Panc1 (cell line): ENCODE results near the gene CCL15. TPM values are rescaled to one million over a fixed set of nuclear protein-coding genes. Genes with fewer than 3 reads are reported as not detected.

Experiments
- ATAC-seq: fragments of 200-7000 bp; cut with Tn5 transposase; 2 replicates; pipeline ENCODE4 v1.9.1; 2020; ENCODE audit warnings: mild to moderate bottlenecking, moderate library complexity
- BruUV-seq: library from RNA; stranded (reverse); fragments of 400-500 nt; replicated peaks from 2 replicates; lab custom pipeline; 2021; lab: Mats Ljungman, UMichigan
- CTCF ChIA-PET: fragments of 300-600 bp; sonication (Branson Sonifier 250); formaldehyde crosslinking; loops from one replicate; lab custom pipeline; 2022; ENCODE audit warnings: antibody characterized with exemption; lab: Charles Lee
- POLR2A ChIA-PET: fragments of 300-600 bp; sonication (Branson Sonifier 250); formaldehyde crosslinking; loops from one replicate; lab custom pipeline; 2022; ENCODE audit warnings: antibody characterized with exemption; lab: Charles Lee
- DNase-seq: peaks from one replicate; pipeline ENCODE4 v3.0.0-alpha.2; 2010; ENCODE audit warnings: low read depth, low spot score
- H3K27ac ChIP-seq: 2 replicates; pipeline ENCODE4 v1.5.1; 2011; ENCODE audit warnings: mild to moderate bottlenecking, low read length, inconsistent platforms
- H3K27me3 ChIP-seq: fragments of 200-500 bp; sonication (Bioruptor generic); 2 replicates; pipeline ENCODE4 v1.6.0; 2014; ENCODE audit warnings: low read length, inconsistent platforms; ENCODE audit not compliant: control insufficient read depth, insufficient read depth
- H3K36me3 ChIP-seq: fragments of 200-500 bp; sonication (Bioruptor generic); 2 replicates; pipeline ENCODE4 v1.5.1; 2014; ENCODE audit warnings: inconsistent platforms, mild to moderate bottlenecking, low read length, moderate library complexity; ENCODE audit not compliant: control insufficient read depth, insufficient read depth
- H3K4me1 ChIP-seq: 2 replicates; pipeline ENCODE4 v1.5.1; 2011; ENCODE audit warnings: inconsistent platforms, mild to moderate bottlenecking, low read length, moderate library complexity; ENCODE audit not compliant: control insufficient read depth, insufficient read depth
- H3K4me3 ChIP-seq, 2 experiments: 2 replicates each; pipeline ENCODE4 v1.5.1; 2011 to 2012; ENCODE audit warnings: low read depth in 2 of 2, low read length in 2 of 2, mild to moderate bottlenecking in 2 of 2, inconsistent platforms in 1 of 2, moderate library complexity in 1 of 2
- H3K9me3 ChIP-seq: fragments of 200-500 bp; sonication (Bioruptor generic); 2 replicates; pipeline ENCODE4 v1.5.1; 2014; ENCODE audit warnings: low read depth, mild to moderate bottlenecking, inconsistent platforms, low read length, moderate library complexity; ENCODE audit not compliant: control insufficient read depth, insufficient read depth
- POLR2AphosphoS5 ChIP-seq: IDR thresholded peaks from 2 replicates; pipeline ENCODE4 v1.6.1; 2012; ENCODE audit warnings: mild to moderate bottlenecking, low read depth, low read length, moderate library complexity
- SIN3A ChIP-seq: IDR thresholded peaks from 2 replicates; pipeline ENCODE4 v1.6.1; 2012; ENCODE audit warnings: low read depth, mild to moderate bottlenecking, low read length, moderate library complexity, borderline replicate concordance; ENCODE audit not compliant: insufficient read depth
- TCF7L2 ChIP-seq: IDR thresholded peaks from 2 replicates; pipeline ENCODE4 v1.6.1; 2011; ENCODE audit warnings: mild to moderate bottlenecking, low read depth, low read length, inconsistent platforms
- in situ Hi-C: cut with HindIII; loops from 2 replicates; pipeline ENCODE4 v1.10.0; 2016; ENCODE audit warnings: low sequenced_read_pairs, low pct_unique_long_range_greater_than_20kb
- intact Hi-C: fragments of 100-400 bp; cut with micrococcal nuclease; formaldehyde crosslinking; loops from one replicate; pipeline ENCODE4 v1.10.0; 2022; ENCODE audit not compliant: unreplicated experiment
- total RNA-seq: library from RNA; stranded (reverse); gene quantifications from one replicate; pipeline ENCODE4 v1.2.1, GENCODE V29; 2021; ENCODE audit not compliant: unreplicated experiment
- TF ChIP-seq, protein P1 (sequence below), 2 experiments: IDR thresholded peaks; 2 replicates each; pipeline ENCODE4 v1.6.1; 2011 to 2012; ENCODE audit warnings: low read depth in 2 of 2, control low read depth in 1 of 2, low read length in 1 of 2, mild to moderate bottlenecking in 1 of 2, moderate library complexity in 1 of 2; ENCODE audit not compliant: insufficient read depth in 1 of 2
- TF ChIP-seq, protein P2 (sequence below): fragments of 450-650 bp; IDR thresholded peaks from 2 replicates; pipeline ENCODE4 v1.5.1; 2017; ENCODE audit warnings: mild to moderate bottlenecking

CCL15 gene
- total RNA-seq, 1 experiment from 2014 or later = not detected

DNA sequence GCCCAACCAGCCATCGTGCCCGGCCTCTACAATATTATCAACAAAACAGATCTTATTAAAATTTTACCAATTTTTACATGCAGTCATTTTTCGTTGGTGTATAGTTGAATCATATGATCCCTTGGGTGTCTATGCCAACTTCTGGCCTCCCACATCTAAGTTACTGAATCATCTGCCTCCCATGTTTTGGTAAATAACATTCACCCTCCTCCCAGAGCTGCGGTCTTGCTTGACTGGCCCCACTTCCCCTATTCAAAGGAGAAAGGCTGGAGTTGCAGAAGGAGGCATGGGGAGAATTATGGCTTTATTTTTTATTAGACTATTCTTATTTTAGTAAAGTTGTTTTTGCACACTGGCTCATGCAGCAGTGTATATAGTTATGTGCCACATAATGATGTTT is 34.9 kb upstream of the CCL15 start:
- H3K27ac ChIP-seq = no peak overlapping the region
- ATAC-seq = no peak
- in situ Hi-C loops = no loop called here
- intact Hi-C loops = no loop called here
- ChIA-PET POLR2A (no interaction called here), CTCF (no interaction called here)
- no peaks in the 10 kb centered on the region for H3K9me3 ChIP-seq
- no peaks in the 10 kb centered on the region for H3K4me1 ChIP-seq
- DNase-seq = no peak
- TF ChIP-seq SIN3A = no peak
- no peak for TF ChIP-seq TCF7L2
- TF ChIP-seq, protein P1, sequence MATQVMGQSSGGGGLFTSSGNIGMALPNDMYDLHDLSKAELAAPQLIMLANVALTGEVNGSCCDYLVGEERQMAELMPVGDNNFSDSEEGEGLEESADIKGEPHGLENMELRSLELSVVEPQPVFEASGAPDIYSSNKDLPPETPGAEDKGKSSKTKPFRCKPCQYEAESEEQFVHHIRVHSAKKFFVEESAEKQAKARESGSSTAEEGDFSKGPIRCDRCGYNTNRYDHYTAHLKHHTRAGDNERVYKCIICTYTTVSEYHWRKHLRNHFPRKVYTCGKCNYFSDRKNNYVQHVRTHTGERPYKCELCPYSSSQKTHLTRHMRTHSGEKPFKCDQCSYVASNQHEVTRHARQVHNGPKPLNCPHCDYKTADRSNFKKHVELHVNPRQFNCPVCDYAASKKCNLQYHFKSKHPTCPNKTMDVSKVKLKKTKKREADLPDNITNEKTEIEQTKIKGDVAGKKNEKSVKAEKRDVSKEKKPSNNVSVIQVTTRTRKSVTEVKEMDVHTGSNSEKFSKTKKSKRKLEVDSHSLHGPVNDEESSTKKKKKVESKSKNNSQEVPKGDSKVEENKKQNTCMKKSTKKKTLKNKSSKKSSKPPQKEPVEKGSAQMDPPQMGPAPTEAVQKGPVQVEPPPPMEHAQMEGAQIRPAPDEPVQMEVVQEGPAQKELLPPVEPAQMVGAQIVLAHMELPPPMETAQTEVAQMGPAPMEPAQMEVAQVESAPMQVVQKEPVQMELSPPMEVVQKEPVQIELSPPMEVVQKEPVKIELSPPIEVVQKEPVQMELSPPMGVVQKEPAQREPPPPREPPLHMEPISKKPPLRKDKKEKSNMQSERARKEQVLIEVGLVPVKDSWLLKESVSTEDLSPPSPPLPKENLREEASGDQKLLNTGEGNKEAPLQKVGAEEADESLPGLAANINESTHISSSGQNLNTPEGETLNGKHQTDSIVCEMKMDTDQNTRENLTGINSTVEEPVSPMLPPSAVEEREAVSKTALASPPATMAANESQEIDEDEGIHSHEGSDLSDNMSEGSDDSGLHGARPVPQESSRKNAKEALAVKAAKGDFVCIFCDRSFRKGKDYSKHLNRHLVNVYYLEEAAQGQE (IDR thresholded peaks at IDR 0.05; ENCODE audit: insufficient read depth in 1 of 2, low read depth in 2 of 2, low read length in 1 of 2) = no peak
- no peak for TF ChIP-seq POLR2AphosphoS5
- TF ChIP-seq, protein P2, sequence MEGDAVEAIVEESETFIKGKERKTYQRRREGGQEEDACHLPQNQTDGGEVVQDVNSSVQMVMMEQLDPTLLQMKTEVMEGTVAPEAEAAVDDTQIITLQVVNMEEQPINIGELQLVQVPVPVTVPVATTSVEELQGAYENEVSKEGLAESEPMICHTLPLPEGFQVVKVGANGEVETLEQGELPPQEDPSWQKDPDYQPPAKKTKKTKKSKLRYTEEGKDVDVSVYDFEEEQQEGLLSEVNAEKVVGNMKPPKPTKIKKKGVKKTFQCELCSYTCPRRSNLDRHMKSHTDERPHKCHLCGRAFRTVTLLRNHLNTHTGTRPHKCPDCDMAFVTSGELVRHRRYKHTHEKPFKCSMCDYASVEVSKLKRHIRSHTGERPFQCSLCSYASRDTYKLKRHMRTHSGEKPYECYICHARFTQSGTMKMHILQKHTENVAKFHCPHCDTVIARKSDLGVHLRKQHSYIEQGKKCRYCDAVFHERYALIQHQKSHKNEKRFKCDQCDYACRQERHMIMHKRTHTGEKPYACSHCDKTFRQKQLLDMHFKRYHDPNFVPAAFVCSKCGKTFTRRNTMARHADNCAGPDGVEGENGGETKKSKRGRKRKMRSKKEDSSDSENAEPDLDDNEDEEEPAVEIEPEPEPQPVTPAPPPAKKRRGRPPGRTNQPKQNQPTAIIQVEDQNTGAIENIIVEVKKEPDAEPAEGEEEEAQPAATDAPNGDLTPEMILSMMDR = no peak
- peaks cover 16% of the 10 kb centered on the region for H3K27me3 ChIP-seq
- BruUV-seq = no TSS peak
- H3K4me3 ChIP-seq = no peak overlapping the region
- H3K36me3 ChIP-seq = no peaks in the 10 kb centered on the region

DNA sequence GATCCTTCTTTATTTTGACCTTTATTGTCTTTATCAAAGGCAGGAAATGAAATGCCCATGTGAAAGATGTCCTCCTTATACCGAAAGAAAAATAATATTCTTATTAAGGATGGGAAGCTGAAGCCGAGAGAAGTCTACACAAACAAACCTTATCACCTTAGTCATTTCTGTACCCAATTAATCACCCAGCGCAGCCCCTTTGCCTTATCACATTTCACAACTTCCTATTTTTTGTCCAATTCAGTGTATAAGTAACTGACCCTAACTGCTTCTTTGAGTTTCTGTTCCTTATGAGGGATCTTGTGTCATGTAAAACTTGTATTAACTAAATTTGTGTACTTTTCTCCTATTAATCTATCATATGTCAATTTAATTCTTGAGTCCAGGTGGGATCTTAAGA is 32.8 kb upstream of the CCL15 start:
- H3K9me3 ChIP-seq = no peaks in the 10 kb centered on the region
- H3K4me3 ChIP-seq = no peak overlapping the region
- intact Hi-C loops (no loop called here), in situ Hi-C loops (no loop called here)
- peaks cover 22% of the 10 kb centered on the region for H3K27me3 ChIP-seq
- DNase-seq = no peak
- no peak overlapping the region for H3K27ac ChIP-seq
- no peaks in the 10 kb centered on the region for H3K36me3 ChIP-seq
- CTCF ChIA-PET = no interaction called here
- POLR2A ChIA-PET = no interaction called here
- ATAC-seq = no peak
- H3K4me1 ChIP-seq = no peaks in the 10 kb centered on the region
- BruUV-seq = no TSS peak
- TF ChIP-seq, protein P1 (IDR thresholded peaks at IDR 0.05; ENCODE audit: insufficient read depth in 1 of 2, low read depth in 2 of 2, low read length in 1 of 2) = no peak
- TF ChIP-seq POLR2AphosphoS5 (no peak), TCF7L2 (no peak), SIN3A (no peak)
- TF ChIP-seq, protein P2 = no peak
